HCT116 (cell line): Measurements from ENCODE around the gene TMEM217. TPM values are rescaled to one million over a fixed set of nuclear protein-coding genes. Genes with fewer than 3 reads are reported as not detected.

Experiments
- ATAC-seq: fragments of 200-7000 bp; cut with Tn5 transposase; 2 replicates; pipeline ENCODE4 v1.9.1; 2020; ENCODE audit warnings: mild to moderate bottlenecking, moderate library complexity
- BruUV-seq: library from RNA; stranded (reverse); fragments of 400-500 nt; replicated peaks from 2 replicates; lab custom pipeline; 2021; lab: Mats Ljungman, UMichigan
- CTCF ChIA-PET: fragments of 300-600 bp; sonication (Branson Sonifier 250); formaldehyde crosslinking; loops from one replicate; lab custom pipeline; 2021; ENCODE audit warnings: antibody characterized with exemption; lab: Charles Lee
- POLR2A ChIA-PET: fragments of 300-600, 350-600 bp; sonication (Branson Sonifier 250); formaldehyde crosslinking; loops from one replicate; lab custom pipeline; 2021; ENCODE audit warnings: antibody characterized with exemption; lab: Charles Lee
- RAD21 ChIA-PET, 2 experiments: fragments of 300-600 bp; sonication (Branson Sonifier 250); formaldehyde crosslinking; loops; one replicate each; lab custom pipeline; 2023; ENCODE audit warnings: low total read pairs in 2 of 2; ENCODE audit not compliant: uncharacterized antibody in 2 of 2, unreplicated experiment in 2 of 2, low non-redundant PET in 1 of 2; lab: Charles Lee
- DNase-seq: peaks from one replicate; pipeline ENCODE4 v3.0.0-alpha.2; 2010; ENCODE audit warnings: low read depth, low spot score
- H2AFZ ChIP-seq: fragments of 200-600 bp; shearing (Covaris generic), sonication (generic); 2 replicates; pipeline ENCODE4 v1.6.1; 2017; ENCODE audit warnings: low read depth, mixed run types, mixed read lengths, antibody characterized with exemption, low read length; ENCODE audit not compliant: poor library complexity, severe bottlenecking
- H3K27ac ChIP-seq: 2 replicates; pipeline ENCODE4 v1.5.1; 2012; ENCODE audit warnings: low read depth, low read length
- H3K27me3 ChIP-seq: fragments of 200-600 bp; sonication (generic); 2 replicates; pipeline ENCODE4 v1.6.1; 2016; ENCODE audit warnings: mixed run types, low read length, mixed read lengths; ENCODE audit not compliant: insufficient read depth
- H3K36me3 ChIP-seq, 2 experiments: fragments of 200-500 bp in 1 of 2; fragments of 200-600 bp in 1 of 2; sonication (Bioruptor generic) in 1 of 2; sonication (generic) in 1 of 2; 2 replicates each; pipeline versions ENCODE4 v1.5.1 to v1.6.1; 2014 to 2016; ENCODE audit warnings: low read length in 2 of 2, inconsistent platforms in 1 of 2, mixed read lengths in 1 of 2, mixed run types in 1 of 2; ENCODE audit not compliant: insufficient read depth in 2 of 2, control insufficient read depth in 1 of 2
- H3K4me1 ChIP-seq, 2 experiments: fragments of 200-600 bp in 1 of 2; sonication (generic) in 1 of 2; 2 replicates each; pipeline versions ENCODE4 v1.5.1 to v1.6.1; 2012 to 2017; ENCODE audit warnings: low read length in 2 of 2, inconsistent platforms in 1 of 2, mild to moderate bottlenecking in 1 of 2, mixed read lengths in 1 of 2, mixed run types in 1 of 2, moderate library complexity in 1 of 2; ENCODE audit not compliant: insufficient read depth in 2 of 2, control insufficient read depth in 1 of 2
- H3K4me2 ChIP-seq: fragments of 200-600 bp; sonication (generic); 2 replicates; pipeline ENCODE4 v1.6.1; 2017; ENCODE audit warnings: mixed run types, low read length, mixed read lengths
- H3K4me3 ChIP-seq, 2 experiments: fragments of 200-600 bp in 1 of 2; sonication (generic) in 1 of 2; replicated peaks in 1 of 2; 2 replicates each; pipeline ENCODE4 v1.5.1; 2011 to 2016; ENCODE audit warnings: low read length in 2 of 2, control low read depth in 1 of 2, low read depth in 1 of 2, mild to moderate bottlenecking in 1 of 2, mixed read lengths in 1 of 2, mixed run types in 1 of 2
- H3K79me2 ChIP-seq: fragments of 200-600 bp; sonication (generic); 2 replicates; pipeline ENCODE4 v1.6.1; 2017; ENCODE audit warnings: mild to moderate bottlenecking, mixed run types, low read length, moderate library complexity, mixed read lengths; ENCODE audit not compliant: insufficient read depth
- H3K9ac ChIP-seq: fragments of 200-600 bp; sonication (generic); 2 replicates; pipeline ENCODE4 v1.6.1; 2016; ENCODE audit warnings: low read length, mixed read lengths
- H3K9me2 ChIP-seq: fragments of 200-600 bp; sonication (generic), shearing (Covaris generic); 2 replicates; pipeline ENCODE4 v1.6.1; 2017; ENCODE audit warnings: mixed run types, mild to moderate bottlenecking, moderate library complexity; ENCODE audit not compliant: insufficient read depth
- H3K9me3 ChIP-seq, 2 experiments: fragments of 200-500 bp in 1 of 2; fragments of 200-600 bp in 1 of 2; sonication (Bioruptor generic) in 1 of 2; sonication (generic) in 1 of 2; 2 replicates each; pipeline ENCODE4 v1.6.1; 2014 to 2017; ENCODE audit warnings: low read length in 2 of 2, mixed read lengths in 2 of 2, inconsistent platforms in 1 of 2, low read depth in 1 of 2, mild to moderate bottlenecking in 1 of 2, mixed run types in 1 of 2, moderate library complexity in 1 of 2; ENCODE audit not compliant: control insufficient read depth in 1 of 2, insufficient read depth in 1 of 2
- H4K20me1 ChIP-seq: fragments of 200-600 bp; sonication (generic), shearing (Covaris generic); 2 replicates; pipeline ENCODE4 v1.6.1; 2017; ENCODE audit warnings: mixed run types, mild to moderate bottlenecking, moderate library complexity; ENCODE audit not compliant: insufficient read depth
- EGR1 ChIP-seq: IDR thresholded peaks from 2 replicates; pipeline ENCODE4 v1.6.1; 2012; ENCODE audit warnings: low read depth
- EZH2phosphoT487 ChIP-seq: fragments of 200-600 bp; IDR thresholded peaks from 2 replicates; pipeline ENCODE4 v1.6.1; 2018; ENCODE audit warnings: antibody characterized with exemption, borderline replicate concordance
- FOSL1 ChIP-seq: IDR thresholded peaks from 2 replicates; pipeline ENCODE4 v1.6.1; 2012; ENCODE audit warnings: low read depth
- POLR2AphosphoS5 ChIP-seq: IDR thresholded peaks from 2 replicates; pipeline ENCODE4 v1.6.1; 2011; ENCODE audit warnings: mild to moderate bottlenecking, low read depth, low read length, moderate library complexity
- SRF ChIP-seq: IDR thresholded peaks from 2 replicates; pipeline ENCODE4 v1.6.1; 2012; ENCODE audit warnings: low read depth
- YY1 ChIP-seq: IDR thresholded peaks from 2 replicates; pipeline ENCODE4 v1.6.1; 2011; ENCODE audit warnings: low read length, low read depth, moderate library complexity, mild to moderate bottlenecking; ENCODE audit not compliant: insufficient replicate concordance; ENCODE audit errors: extremely low read depth
- ZFX ChIP-seq: fragments of 450-650 bp; IDR thresholded peaks from 2 replicates; pipeline ENCODE4 v1.6.1; 2017
- intact Hi-C: fragments of 100-400 bp; cut with micrococcal nuclease; formaldehyde crosslinking; loops from 2 replicates; pipeline ENCODE4 v1.10.0; 2022
- total RNA-seq: library from RNA; stranded (reverse); gene quantifications from one replicate; pipeline ENCODE4 v1.2.1, GENCODE V29; 2021; ENCODE audit not compliant: unreplicated experiment
- TF ChIP-seq, protein P1 (sequence below): IDR thresholded peaks from 2 replicates; pipeline ENCODE4 v1.6.1; 2012
- TF ChIP-seq, protein P2 (sequence below): IDR thresholded peaks from 2 replicates; pipeline ENCODE4 v1.6.1; 2011; ENCODE audit warnings: mild to moderate bottlenecking, low read length, moderate library complexity; ENCODE audit not compliant: insufficient replicate concordance; ENCODE audit errors: extremely low read depth
- TF ChIP-seq, protein P3 (sequence below): IDR thresholded peaks from 2 replicates; pipeline ENCODE4 v1.6.1; 2012

Gene TMEM217
- total RNA-seq, 1 experiment from 2014 or later: 0.98 TPM

DNA sequence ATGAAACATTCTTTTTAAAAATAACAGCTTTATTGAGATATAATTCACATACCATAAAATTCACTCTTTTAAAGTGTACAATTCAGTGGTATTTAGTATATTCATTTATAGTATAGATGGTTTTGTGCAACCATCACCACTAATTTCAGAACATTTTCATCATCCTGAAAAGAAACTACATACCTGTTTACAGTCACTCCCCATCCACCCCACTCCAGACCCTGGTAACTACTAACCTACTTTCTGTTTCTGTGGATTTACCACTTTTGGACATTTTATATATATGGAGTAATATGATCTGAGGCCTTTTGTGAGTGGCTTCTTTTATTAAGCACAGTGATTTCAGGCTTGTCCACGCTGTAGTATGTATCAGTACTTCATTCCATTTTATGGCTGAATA, 2.5 kb upstream of the TMEM217 start (continued):
- TF ChIP-seq, protein P1, sequence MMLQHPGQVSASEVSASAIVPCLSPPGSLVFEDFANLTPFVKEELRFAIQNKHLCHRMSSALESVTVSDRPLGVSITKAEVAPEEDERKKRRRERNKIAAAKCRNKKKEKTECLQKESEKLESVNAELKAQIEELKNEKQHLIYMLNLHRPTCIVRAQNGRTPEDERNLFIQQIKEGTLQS: no peak
- TF ChIP-seq EGR1: no peak
- TF ChIP-seq EZH2phosphoT487: no peak
- TF ChIP-seq YY1: no peak
- TF ChIP-seq, all 23 proteins: peak for 0

DNA sequence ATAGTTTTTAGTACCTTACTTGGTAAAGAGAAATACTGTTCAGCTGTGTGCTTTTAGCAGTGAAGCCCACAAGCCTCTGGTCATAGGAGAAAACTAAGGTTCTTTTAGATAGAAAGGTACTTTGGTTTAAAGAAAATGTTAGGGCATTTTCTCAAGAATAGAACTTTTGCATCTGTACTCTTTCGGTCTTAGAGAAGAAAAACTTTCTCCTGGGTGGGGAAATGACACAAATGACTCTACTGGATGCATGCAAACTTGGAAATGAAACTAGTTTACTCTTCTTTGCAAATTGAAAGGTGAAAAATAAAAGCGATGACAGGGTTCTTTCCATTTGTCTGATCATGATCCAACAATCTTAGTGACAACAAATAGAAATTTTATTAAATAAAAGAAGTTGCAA, 2.1 kb upstream of the TMEM217 start:
- ChIA-PET POLR2A (interaction anchor here (1.0 kb wide), 1 partner anchor 18 kb away, joined by 3 read pairs; no protein-coding TSS in a partner anchor), RAD21 (no interaction called here), CTCF (no interaction called here)
- Histone ChIP-seq H4K20me1 (no peaks in the 10 kb centered on the region), H3K9ac (no peak overlapping the region), H3K27me3 (no peaks in the 10 kb centered on the region), H3K4me3 (no peak overlapping the region), H3K36me3 (no peaks in the 10 kb centered on the region; a peak in 1 of 4 replicates), H2AFZ (no peak overlapping the region), H3K27ac (no peak overlapping the region), H3K79me2 (peaks cover 69% of the 10 kb centered on the region), H3K9me2 (no peaks in the 10 kb centered on the region), H3K9me3 (no peaks in the 10 kb centered on the region), H3K4me1 (peaks cover 8 to 14% of the 10 kb centered on the region in 2 experiments; a peak in 3 of 4 replicates), H3K4me2 (no peak overlapping the region)
- intact Hi-C loops: no loop called here
- no TSS peak for BruUV-seq
- ATAC-seq: no peak
- TF ChIP-seq SRF (no peak), YY1 (no peak), ZFX (no peak), FOSL1 (no peak), POLR2AphosphoS5 (no peak), EGR1 (no peak)
- TF ChIP-seq, protein P2, sequence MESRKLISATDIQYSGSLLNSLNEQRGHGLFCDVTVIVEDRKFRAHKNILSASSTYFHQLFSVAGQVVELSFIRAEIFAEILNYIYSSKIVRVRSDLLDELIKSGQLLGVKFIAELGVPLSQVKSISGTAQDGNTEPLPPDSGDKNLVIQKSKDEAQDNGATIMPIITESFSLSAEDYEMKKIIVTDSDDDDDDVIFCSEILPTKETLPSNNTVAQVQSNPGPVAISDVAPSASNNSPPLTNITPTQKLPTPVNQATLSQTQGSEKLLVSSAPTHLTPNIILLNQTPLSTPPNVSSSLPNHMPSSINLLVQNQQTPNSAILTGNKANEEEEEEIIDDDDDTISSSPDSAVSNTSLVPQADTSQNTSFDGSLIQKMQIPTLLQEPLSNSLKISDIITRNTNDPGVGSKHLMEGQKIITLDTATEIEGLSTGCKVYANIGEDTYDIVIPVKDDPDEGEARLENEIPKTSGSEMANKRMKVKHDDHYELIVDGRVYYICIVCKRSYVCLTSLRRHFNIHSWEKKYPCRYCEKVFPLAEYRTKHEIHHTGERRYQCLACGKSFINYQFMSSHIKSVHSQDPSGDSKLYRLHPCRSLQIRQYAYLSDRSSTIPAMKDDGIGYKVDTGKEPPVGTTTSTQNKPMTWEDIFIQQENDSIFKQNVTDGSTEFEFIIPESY: no peak
- TF ChIP-seq, protein P3, sequence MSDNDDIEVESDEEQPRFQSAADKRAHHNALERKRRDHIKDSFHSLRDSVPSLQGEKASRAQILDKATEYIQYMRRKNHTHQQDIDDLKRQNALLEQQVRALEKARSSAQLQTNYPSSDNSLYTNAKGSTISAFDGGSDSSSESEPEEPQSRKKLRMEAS: no peak
- no peak for DNase-seq
